Measurements from ENCODE around the gene MAST4.

MAST4 gene

GRCh38 chr5:66639037-66639436 lies 42.8 kb downstream of the MAST4 start:
- no peak for DNase-seq (ENCODE audit: low read depth in 2 of 2)
- TF ChIP-seq CTCF (IDR thresholded peaks at IDR 0.05; ENCODE audit: low read depth, low read length) = no peak

GRCh38 chr5:66642538-66642937 lies 46.3 kb downstream of the MAST4 start:
- TF ChIP-seq CTCF (IDR thresholded peaks at IDR 0.05; ENCODE audit: low read depth, low read length) = no peak
- no peak overlapping the region for H3K4me3 ChIP-seq (replicated peaks in 1 of 2; ENCODE audit: low read depth in 2 of 2, low read length in 2 of 2)
- no peak for DNase-seq (ENCODE audit: low read depth in 2 of 2)

More at GRCh38 chr5:66639037-66639436, 42.8 kb downstream of the MAST4 start:
- no peak overlapping the region for H3K4me3 ChIP-seq (replicated peaks in 1 of 2; ENCODE audit: low read depth in 2 of 2, low read length in 2 of 2)

GRCh38 chr5:66643387-66643786 lies 47.2 kb downstream of the MAST4 start:
- no peak for DNase-seq (ENCODE audit: low read depth in 2 of 2)
- TF ChIP-seq CTCF (IDR thresholded peaks at IDR 0.05; ENCODE audit: low read depth, low read length) = no peak
- no peak overlapping the region for H3K4me3 ChIP-seq (replicated peaks in 1 of 2; ENCODE audit: low read depth in 2 of 2, low read length in 2 of 2)

- DNase-seq (ENCODE audit: low read depth in 2 of 2) = no peak
- no peak for TF ChIP-seq CTCF (IDR thresholded peaks at IDR 0.05; ENCODE audit: low read depth, low read length)
- H3K4me3 ChIP-seq (replicated peaks in 1 of 2; ENCODE audit: low read depth in 2 of 2, low read length in 2 of 2) = no peak overlapping the region
These were observed 47.9 kb downstream of the MAST4 start for GRCh38 chr5:66644111-66644510.

GRCh38 chr5:66645039-66645438 lies 48.8 kb downstream of the MAST4 start:
- no peak overlapping the region for H3K4me3 ChIP-seq (replicated peaks in 1 of 2; ENCODE audit: low read depth in 2 of 2, low read length in 2 of 2)
- no peak for DNase-seq (ENCODE audit: low read depth in 2 of 2)
- TF ChIP-seq CTCF (IDR thresholded peaks at IDR 0.05; ENCODE audit: low read depth, low read length) = no peak

GRCh38 chr5:66646570-66646969 lies 50.4 kb downstream of the MAST4 start:
- no peak for TF ChIP-seq CTCF (IDR thresholded peaks at IDR 0.05; ENCODE audit: low read depth, low read length)
- no peak overlapping the region for H3K4me3 ChIP-seq (replicated peaks in 1 of 2; ENCODE audit: low read depth in 2 of 2, low read length in 2 of 2)
- peak; percentile 25 to 33 for DNase-seq (ENCODE audit: low read depth in 2 of 2)

GRCh38 chr5:66647146-66647856 lies 51.1 kb downstream of the MAST4 start:
- no peak overlapping the region for H3K4me3 ChIP-seq (replicated peaks in 1 of 2; ENCODE audit: low read depth in 2 of 2, low read length in 2 of 2)
- TF ChIP-seq CTCF (IDR thresholded peaks at IDR 0.05; ENCODE audit: low read depth, low read length) = no peak
- peak in 1 of 2 donors; percentile 51 for DNase-seq (ENCODE audit: low read depth in 2 of 2)
